ENCODE measurements around the gene METTL5. TPM values are rescaled to one million over a fixed set of nuclear protein-coding genes. Genes with fewer than 3 reads are reported as not detected.
A peak's percentile ranks its signal among the peaks of the same experiment; 100 is the strongest.

METTL5 gene
- total RNA-seq, 3 donors from 2014 or later: 33.3 to 60.3 (median 42.3) TPM

GRCh38 chr2:169772651-169773050 is 52.1 kb downstream of the METTL5 start:
- no peak for TF ChIP-seq CTCF (IDR thresholded peaks at IDR 0.05)
- Histone ChIP-seq H3K36me3 (ENCODE audit: low read depth) (no peaks in the 10 kb centered on the region), H3K4me3 (no peak overlapping the region), H3K9me3 (no peaks in the 10 kb centered on the region), H3K4me1 (ENCODE audit: low read depth) (no peaks in the 10 kb centered on the region)
- intact Hi-C loops (cut with DNase I, micrococcal nuclease): no loop called here
- DNase-seq (no peak), ATAC-seq (no peak)

- H3K36me3 ChIP-seq (ENCODE audit: low read depth): no peaks in the 10 kb centered on the region
- ATAC-seq (peak; percentile 78), DNase-seq (no peak)
- H3K4me1 ChIP-seq (ENCODE audit: low read depth): peaks cover 4% of the 10 kb centered on the region
- H3K9me3 ChIP-seq: no peaks in the 10 kb centered on the region
- intact Hi-C loops (cut with DNase I, micrococcal nuclease): no loop called here
- no peak overlapping the region for H3K4me3 ChIP-seq
- TF ChIP-seq CTCF (IDR thresholded peaks at IDR 0.05): no peak
Measured at GRCh38 chr2:169771612-169772011, 53.1 kb downstream of the METTL5 start.

GRCh38 chr2:169771021-169771420 is 53.7 kb downstream of the METTL5 start:
- Histone ChIP-seq H3K9me3 (no peaks in the 10 kb centered on the region), H3K4me1 (ENCODE audit: low read depth) (peaks cover 4% of the 10 kb centered on the region), H3K4me3 (no peak overlapping the region), H3K36me3 (ENCODE audit: low read depth) (no peaks in the 10 kb centered on the region)
- ATAC-seq (no peak), DNase-seq (no peak)
- no peak for TF ChIP-seq CTCF (IDR thresholded peaks at IDR 0.05)
- intact Hi-C loops (cut with DNase I, micrococcal nuclease): no loop called here

GRCh38 chr2:169768262-169768995 is 56.3 kb downstream of the METTL5 start:
- no peaks in the 10 kb centered on the region for H3K9me3 ChIP-seq
- no peaks in the 10 kb centered on the region for H3K36me3 ChIP-seq (ENCODE audit: low read depth)
- no peak for TF ChIP-seq CTCF (IDR thresholded peaks at IDR 0.05)
- peak; percentile 69 for ATAC-seq
- intact Hi-C loops (cut with DNase I, micrococcal nuclease): no loop called here
- peak; percentile 30 to 64 (median 54) for DNase-seq
- peaks cover 4% of the 10 kb centered on the region for H3K4me1 ChIP-seq (ENCODE audit: low read depth)
- no peak overlapping the region for H3K4me3 ChIP-seq

- peaks cover 4% of the 10 kb centered on the region for H3K4me1 ChIP-seq (ENCODE audit: low read depth)
- no peaks in the 10 kb centered on the region for H3K9me3 ChIP-seq
- no peak overlapping the region for H3K4me3 ChIP-seq
- H3K36me3 ChIP-seq (ENCODE audit: low read depth): no peaks in the 10 kb centered on the region
- DNase-seq: peak in 2 of 3 donors; percentile 34 to 94
- intact Hi-C loops (cut with DNase I, micrococcal nuclease): no loop called here
- peak; percentile 76 for ATAC-seq
- TF ChIP-seq CTCF (IDR thresholded peaks at IDR 0.05): peak; percentile 58
Measured at GRCh38 chr2:169767243-169767888, 57.3 kb downstream of the METTL5 start.

Measured in mucosa of descending colon (tissue), 3 donors.